ENCODE data around the gene TMEM33.
A peak's percentile ranks its signal among the peaks of the same experiment; 100 is the strongest.

TMEM33 gene

GRCh38 chr4:41982716-41983115 is 47.5 kb downstream of the TMEM33 start (continued):
- TF ChIP-seq ZNF10 (tag by site-specific recombination; IDR thresholded peaks at IDR 0.05): no peak

- TF ChIP-seq ZBTB26 (tag by site-specific recombination; optimal IDR thresholded peaks at IDR 0.05) (no peak), ZNF555 (tag by site-specific recombination; conservative IDR thresholded peaks at IDR 0.05) (no peak), ZNF629 (tag by site-specific recombination; IDR thresholded peaks at IDR 0.05) (no peak), PRDM10 (tag by site-specific recombination; IDR thresholded peaks at IDR 0.05) (no peak)
- POLR2A ChIA-PET: no interaction called here
- CTCF ChIA-PET: no interaction called here
- no peaks in the 10 kb centered on the region for H3K4me1 ChIP-seq (ENCODE audit: control insufficient read depth, insufficient read depth, low read length)
- no peaks in the 10 kb centered on the region for H3K9me3 ChIP-seq (ENCODE audit: control insufficient read depth, insufficient read depth, low read depth, low read length)
- H3K36me3 ChIP-seq (ENCODE audit: control insufficient read depth in 2 of 2, insufficient read depth in 1 of 2, low read length in 2 of 2): no peaks in the 10 kb centered on the region
- H3K4me3 ChIP-seq (ENCODE audit: low read depth, low read length): no peak overlapping the region
- no peak overlapping the region for H3K27ac ChIP-seq (ENCODE audit: extremely low read depth, low read depth, low read length)
Observed at GRCh38 chr4:41985151-41985550, 49.9 kb downstream of the TMEM33 start.

GRCh38 chr4:41989994-41990364 is 54.8 kb downstream of the TMEM33 start:
- POLR2A ChIA-PET: interaction anchor here (1.0 to 1.8 kb wide), 5 partner anchors 11 to 733 kb away, joined by 3 to 9 read pairs (median 3); partner anchors contain the start of genes TMEM33 and UCHL1
- CTCF ChIA-PET: interaction anchor here (0.6 to 1.4 kb wide), 4 partner anchors 29 to 148 kb away, joined by 3 to 4 read pairs (median 4); no protein-coding TSS in a partner anchor
- peak overlapping the region; percentile 81 for H3K4me3 ChIP-seq (ENCODE audit: low read depth, low read length)
- H3K9me3 ChIP-seq (ENCODE audit: control insufficient read depth, insufficient read depth, low read depth, low read length): no peaks in the 10 kb centered on the region
- no peaks in the 10 kb centered on the region for H3K4me1 ChIP-seq (ENCODE audit: control insufficient read depth, insufficient read depth, low read length)
- H3K36me3 ChIP-seq (ENCODE audit: control insufficient read depth in 2 of 2, insufficient read depth in 1 of 2, low read length in 2 of 2): no peaks in the 10 kb centered on the region
- TF ChIP-seq ZNF174 (tag by site-specific recombination; IDR thresholded peaks at IDR 0.05) (no peak), ZNF211 (tag by site-specific recombination; IDR thresholded peaks at IDR 0.05; ENCODE audit: low read depth) (no peak), PRDM10 (tag by site-specific recombination; IDR thresholded peaks at IDR 0.05) (0 out of 2 replicates have a peak, but pooled peaks have one; percentile 19), ZNF140 (tag by site-specific recombination; IDR thresholded peaks at IDR 0.05) (no peak), ZNF645 (tag by site-specific recombination; IDR thresholded peaks at IDR 0.05) (no peak), ZNF660 (tag by site-specific recombination; IDR thresholded peaks at IDR 0.05) (0 out of 2 replicates have a peak, but pooled peaks have one; percentile 6), SETDB1 (IDR thresholded peaks at IDR 0.05; ENCODE audit: insufficient read length, low read length) (no peak), ZXDB (tag by site-specific recombination; IDR thresholded peaks at IDR 0.05) (no peak), HOXA7 (CRISPR knock-in tag; IDR thresholded peaks at IDR 0.05; ENCODE audit: borderline replicate concordance) (no peak), KLF7 (tag by site-specific recombination; IDR thresholded peaks at IDR 0.05; ENCODE audit: borderline replicate concordance) (no peak; the same call in 1 of the 2 replicates), SP2 (tag by site-specific recombination; IDR thresholded peaks at IDR 0.05) (no peak), OSR2 (tag by site-specific recombination; IDR thresholded peaks at IDR 0.05) (no peak), ZSCAN16 (tag by site-specific recombination; IDR thresholded peaks at IDR 0.05) (peak; percentile 92), HOXD13 (CRISPR knock-in tag; IDR thresholded peaks at IDR 0.05; ENCODE audit: borderline replicate concordance) (no peak), ATF2 (tag by site-specific recombination; IDR thresholded peaks at IDR 0.05; ENCODE audit: low read depth) (no peak), ZNF335 (tag by site-specific recombination; conservative IDR thresholded peaks at IDR 0.05) (peak; percentile 79)
- H3K27ac ChIP-seq (ENCODE audit: extremely low read depth, low read depth, low read length): 0 out of 2 replicates have a peak overlapping the region, but pooled peaks have one; percentile 57
